ENCODE measurements around the gene GNAO1. TPM values are rescaled to one million over a fixed set of nuclear protein-coding genes. Genes with fewer than 3 reads are reported as not detected.

GNAO1 gene
- polyA plus RNA-seq, 3 donors from 2014 or later, result 0.45 to 0.88 TPM; not detected in 1

DNA sequence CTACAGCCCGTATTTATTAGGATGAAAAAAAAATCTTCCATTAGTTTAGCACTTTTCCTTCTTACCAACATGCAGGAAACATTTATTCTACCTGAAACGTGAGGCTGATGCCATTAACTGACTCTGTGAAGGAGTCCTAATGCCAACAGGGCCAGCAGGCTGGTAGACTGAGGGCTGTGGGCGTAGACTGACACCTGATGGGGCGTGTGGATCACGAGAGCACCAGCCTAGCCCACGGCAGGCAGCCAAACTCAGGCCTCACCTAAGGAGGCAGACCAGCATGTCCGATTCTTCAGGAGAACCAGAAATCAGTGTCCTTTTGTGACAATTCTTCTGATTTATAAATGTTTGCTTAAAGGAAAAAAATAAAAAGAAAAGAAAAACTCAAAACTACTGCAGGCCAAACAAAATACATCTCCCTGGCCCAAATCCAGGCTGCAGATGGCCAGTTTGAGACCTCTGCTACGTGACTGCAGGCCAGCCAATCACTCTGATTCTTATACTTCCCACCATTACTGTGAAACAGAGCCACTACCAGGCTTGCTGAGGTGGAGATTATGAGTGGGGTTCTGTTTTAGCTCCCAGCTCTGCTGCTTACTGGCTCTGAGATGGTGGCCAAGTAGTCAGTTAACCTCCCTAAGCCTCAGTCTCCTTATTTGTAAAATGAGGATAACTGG is 66.5 kb downstream of the GNAO1 start:
- no peaks in the 10 kb centered on the region for H3K9me3 Mint-ChIP-seq
- peak overlapping the region in 1 of 6 donors; percentile 19 for H3K27ac Mint-ChIP-seq
- H3K27me3 Mint-ChIP-seq (ENCODE audit: low read depth in 3 of 3), result peaks cover 0 to 2% (median 0%) of the 10 kb centered on the region in 3 donors
- no peak for DNase-seq
- peaks cover 24 to 25% of the 10 kb centered on the region in 2 donors for H3K4me1 Mint-ChIP-seq
- no peaks in the 10 kb centered on the region for H3K36me3 Mint-ChIP-seq
- no peak overlapping the region for H3K4me3 Mint-ChIP-seq

DNA sequence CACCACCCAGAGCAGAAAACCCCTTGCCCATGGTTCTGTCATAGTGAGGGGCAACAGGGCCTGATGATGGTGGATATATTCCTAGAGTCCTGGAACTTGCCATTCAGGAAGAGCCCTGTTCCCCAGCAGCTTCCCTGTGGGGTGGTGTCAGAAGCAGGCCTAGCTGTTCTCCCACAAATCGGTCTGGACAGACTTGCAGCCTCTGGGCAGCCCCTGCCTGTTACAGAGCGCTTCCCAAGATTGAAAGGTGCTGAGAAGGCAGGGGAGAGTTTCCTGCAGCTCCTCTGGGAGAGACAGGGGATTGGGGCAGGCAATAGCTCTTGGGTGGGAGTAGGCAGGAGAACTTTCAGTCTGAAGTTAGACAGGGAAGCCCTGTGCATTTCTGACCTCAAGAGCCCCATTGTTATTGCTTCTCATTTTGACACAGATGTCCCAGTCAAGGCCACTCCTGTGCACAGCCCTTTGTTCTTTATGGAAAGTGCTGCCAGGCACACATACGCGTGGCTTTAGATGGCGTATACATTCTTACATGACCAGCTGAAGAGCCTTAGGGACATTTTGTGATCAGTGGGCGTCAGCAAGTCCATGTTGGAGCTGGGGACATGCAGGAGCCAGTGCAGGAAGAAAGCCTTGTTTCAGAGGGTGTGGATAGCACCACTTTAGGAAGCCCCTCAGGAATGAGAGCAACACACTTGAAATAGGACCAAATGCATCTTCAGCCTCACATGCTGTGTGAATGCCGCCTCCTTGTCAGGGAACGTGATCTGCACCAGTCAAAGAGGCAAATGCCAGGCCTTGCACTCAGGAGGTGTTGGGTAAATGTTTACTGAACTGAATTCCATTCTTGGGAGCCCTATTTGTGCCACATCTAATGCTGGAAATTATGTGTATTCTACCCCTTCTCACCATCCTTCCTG is 67.5 kb downstream of the GNAO1 start:
- H3K9me3 Mint-ChIP-seq, result no peaks in the 10 kb centered on the region
- no peaks in the 10 kb centered on the region for H3K36me3 Mint-ChIP-seq
- H3K4me3 Mint-ChIP-seq, result no peak overlapping the region
- peaks cover 0 to 2% (median 0%) of the 10 kb centered on the region in 3 donors for H3K27me3 Mint-ChIP-seq (ENCODE audit: low read depth in 3 of 3)
- peak overlapping the region in 1 of 6 donors; percentile 83 for H3K27ac Mint-ChIP-seq
- no peak for DNase-seq
- H3K4me1 Mint-ChIP-seq, result peaks cover 34% of the 10 kb centered on the region in 2 donors

DNA sequence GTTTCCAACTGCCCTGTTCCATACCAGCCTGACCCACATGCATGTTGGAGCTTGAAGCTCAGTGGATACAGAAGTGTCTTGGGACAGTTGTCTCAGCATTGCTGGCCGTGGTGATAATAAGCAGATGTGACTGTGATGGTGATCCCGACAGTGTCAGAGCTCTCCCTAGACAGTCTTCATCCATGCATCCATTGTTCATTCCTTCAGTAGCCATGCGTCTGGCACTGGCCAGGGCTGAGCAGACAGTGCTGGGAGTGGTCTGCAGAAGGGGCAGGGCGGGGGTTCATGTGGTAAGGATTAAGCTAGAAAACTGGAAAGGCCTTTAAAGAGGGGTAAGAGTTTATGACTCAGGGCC is 68.1 kb downstream of the GNAO1 start:
- Mint-ChIP-seq H3K9me3 (no peaks in the 10 kb centered on the region), H3K27me3 (ENCODE audit: low read depth in 3 of 3) (peaks cover 0 to 2% (median 0%) of the 10 kb centered on the region in 3 donors), H3K4me1 (peaks cover 40 to 41% of the 10 kb centered on the region in 2 donors), H3K4me3 (no peak overlapping the region), H3K27ac (peak overlapping the region in 1 of 6 donors; percentile 83), H3K36me3 (no peaks in the 10 kb centered on the region)
- DNase-seq, result no peak

DNA sequence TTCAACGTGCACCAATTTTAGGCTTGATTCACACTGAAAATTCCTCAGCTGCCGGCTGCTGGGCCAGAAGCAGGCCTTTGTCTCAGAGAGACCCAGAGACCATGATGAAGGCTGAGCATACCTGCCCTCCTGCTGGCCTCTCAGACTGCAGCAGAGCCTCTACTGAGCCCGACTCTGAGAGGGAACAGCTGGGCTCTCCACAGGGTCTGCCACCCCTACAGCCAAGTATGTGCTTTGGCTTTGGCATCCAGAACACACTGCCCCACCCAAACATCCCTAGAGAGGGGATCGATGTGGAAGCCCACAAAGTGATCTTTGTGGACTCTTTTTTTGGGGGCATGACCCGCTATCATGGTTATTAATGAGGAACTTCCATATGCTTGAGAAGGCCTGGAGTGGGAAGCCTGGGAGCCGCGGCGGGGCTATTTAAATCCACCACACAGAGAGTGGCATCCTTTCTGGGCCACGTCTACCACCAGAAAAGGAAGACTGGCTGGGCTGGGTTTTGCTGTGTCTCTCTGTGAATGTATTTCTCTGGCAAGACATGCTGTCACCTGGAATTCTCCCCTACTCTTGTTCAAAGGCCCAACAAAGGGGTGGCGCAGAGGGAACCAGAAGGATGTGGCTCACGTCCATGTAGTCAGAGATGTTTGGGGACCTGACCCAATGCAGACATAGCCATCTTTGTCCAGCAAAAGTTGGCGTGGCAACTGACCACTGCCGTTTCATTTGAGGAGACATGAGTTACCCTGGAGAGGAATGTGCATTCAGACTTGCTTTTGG is 69.3 kb downstream of the GNAO1 start:
- H3K9me3 Mint-ChIP-seq, result no peaks in the 10 kb centered on the region
- H3K27ac Mint-ChIP-seq, result peak overlapping the region; percentile 13 to 97 (median 82)
- peak overlapping the region; percentile 16 to 83 (median 73) for H3K4me3 Mint-ChIP-seq
- no peaks in the 10 kb centered on the region for H3K36me3 Mint-ChIP-seq
- no peak for DNase-seq
- H3K27me3 Mint-ChIP-seq (ENCODE audit: low read depth in 3 of 3), result peaks cover 0 to 2% (median 0%) of the 10 kb centered on the region in 3 donors
- peaks cover 45 to 48% of the 10 kb centered on the region in 2 donors for H3K4me1 Mint-ChIP-seq

DNA sequence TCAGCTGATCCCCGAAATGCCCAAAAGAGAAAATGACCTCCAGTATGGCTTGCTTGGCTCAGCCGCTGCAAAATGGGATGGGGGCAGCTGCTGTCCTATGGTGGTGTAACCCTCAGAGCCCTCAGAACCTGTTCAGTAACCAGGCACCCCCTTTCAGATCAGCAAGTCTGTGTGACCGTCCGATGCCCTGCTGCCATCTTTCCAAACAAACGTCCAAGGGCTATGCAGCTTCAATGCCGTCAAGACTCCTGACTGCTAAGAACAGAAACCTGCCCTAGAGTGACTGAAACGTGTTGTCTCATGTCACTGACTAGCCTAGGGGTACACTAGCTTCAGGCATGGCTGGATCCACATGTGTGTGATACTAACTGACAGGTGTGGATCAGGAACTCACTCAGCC is 70.4 kb downstream of the GNAO1 start:
- H3K27ac Mint-ChIP-seq, result peak overlapping the region; percentile 73 to 97 (median 91)
- DNase-seq, result no peak
- H3K9me3 Mint-ChIP-seq, result no peaks in the 10 kb centered on the region
- H3K4me3 Mint-ChIP-seq, result peak overlapping the region; percentile 71 to 83 (median 74)
- no peaks in the 10 kb centered on the region for H3K36me3 Mint-ChIP-seq
- H3K27me3 Mint-ChIP-seq (ENCODE audit: low read depth in 3 of 3), result no peaks in the 10 kb centered on the region
- H3K4me1 Mint-ChIP-seq, result peaks cover 45 to 54% of the 10 kb centered on the region in 2 donors

DNA sequence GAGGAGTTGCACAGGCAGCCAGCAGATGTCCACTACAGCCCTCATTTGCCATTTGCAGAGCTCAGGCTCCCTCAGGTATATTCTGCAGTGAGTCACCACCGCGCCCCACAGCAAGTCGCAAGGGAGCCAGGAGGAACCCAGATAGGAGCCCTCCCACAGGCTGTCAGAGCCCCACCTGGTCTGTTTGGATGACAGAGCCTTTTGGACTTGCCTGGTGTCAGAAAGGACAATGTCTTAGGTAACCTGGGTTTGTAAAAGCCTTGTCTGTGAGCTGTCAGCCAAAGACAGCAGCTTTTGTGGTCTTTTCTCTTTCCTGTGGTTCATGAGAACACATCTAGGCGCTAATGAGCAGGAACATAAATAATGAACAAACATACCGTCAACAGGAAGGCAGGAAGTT is 70.9 kb downstream of the GNAO1 start:
- peak; percentile 51 to 74 (median 65) for DNase-seq

DNA sequence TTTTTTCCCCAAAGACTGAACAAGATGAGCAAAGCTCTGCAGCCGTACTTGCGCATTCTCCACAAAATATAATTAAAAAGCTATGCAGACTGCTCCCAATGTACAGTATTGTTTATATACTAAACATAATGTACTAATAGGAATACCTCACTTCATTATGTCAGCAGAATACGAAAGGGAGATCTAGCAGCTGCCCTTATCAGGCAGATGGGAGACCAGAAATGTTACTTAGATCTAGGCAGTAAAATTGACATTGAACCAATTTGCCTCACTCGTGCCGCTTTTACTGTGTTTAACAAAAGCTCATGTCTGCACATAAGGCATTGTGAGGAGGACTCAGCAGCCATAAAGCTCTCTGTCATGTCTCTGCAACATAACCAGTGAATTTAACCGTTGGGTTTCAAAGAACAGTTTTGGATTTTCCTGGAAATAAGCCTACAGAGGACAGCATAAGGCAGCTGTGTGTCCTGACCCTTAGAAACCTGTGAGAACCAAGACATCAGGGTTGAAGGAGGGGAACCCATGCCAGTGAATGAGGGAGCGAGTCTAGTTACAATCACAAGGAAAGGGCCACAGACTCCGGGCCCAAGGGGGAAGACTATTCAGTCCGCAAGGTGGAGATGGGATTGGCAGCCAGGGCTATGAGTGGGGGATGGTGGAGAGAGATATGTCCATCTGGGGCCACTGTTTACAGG is 71.4 kb downstream of the GNAO1 start:
- Mint-ChIP-seq H3K9me3 (no peaks in the 10 kb centered on the region), H3K4me3 (peak overlapping the region; percentile 71 to 83 (median 74)), H3K4me1 (peaks cover 45 to 54% of the 10 kb centered on the region in 2 donors), H3K27ac (peak overlapping the region; percentile 73 to 97 (median 91)), H3K36me3 (no peaks in the 10 kb centered on the region), H3K27me3 (ENCODE audit: low read depth in 3 of 3) (no peaks in the 10 kb centered on the region)
- no peak for DNase-seq

More for the DNA sequence above, 70.9 kb downstream of the GNAO1 start:
- Mint-ChIP-seq H3K27ac (peak overlapping the region; percentile 73 to 97 (median 91)), H3K4me1 (peaks cover 45 to 54% of the 10 kb centered on the region in 2 donors), H3K4me3 (peak overlapping the region; percentile 71 to 83 (median 74)), H3K9me3 (no peaks in the 10 kb centered on the region), H3K27me3 (ENCODE audit: low read depth in 3 of 3) (no peaks in the 10 kb centered on the region), H3K36me3 (no peaks in the 10 kb centered on the region)

DNA sequence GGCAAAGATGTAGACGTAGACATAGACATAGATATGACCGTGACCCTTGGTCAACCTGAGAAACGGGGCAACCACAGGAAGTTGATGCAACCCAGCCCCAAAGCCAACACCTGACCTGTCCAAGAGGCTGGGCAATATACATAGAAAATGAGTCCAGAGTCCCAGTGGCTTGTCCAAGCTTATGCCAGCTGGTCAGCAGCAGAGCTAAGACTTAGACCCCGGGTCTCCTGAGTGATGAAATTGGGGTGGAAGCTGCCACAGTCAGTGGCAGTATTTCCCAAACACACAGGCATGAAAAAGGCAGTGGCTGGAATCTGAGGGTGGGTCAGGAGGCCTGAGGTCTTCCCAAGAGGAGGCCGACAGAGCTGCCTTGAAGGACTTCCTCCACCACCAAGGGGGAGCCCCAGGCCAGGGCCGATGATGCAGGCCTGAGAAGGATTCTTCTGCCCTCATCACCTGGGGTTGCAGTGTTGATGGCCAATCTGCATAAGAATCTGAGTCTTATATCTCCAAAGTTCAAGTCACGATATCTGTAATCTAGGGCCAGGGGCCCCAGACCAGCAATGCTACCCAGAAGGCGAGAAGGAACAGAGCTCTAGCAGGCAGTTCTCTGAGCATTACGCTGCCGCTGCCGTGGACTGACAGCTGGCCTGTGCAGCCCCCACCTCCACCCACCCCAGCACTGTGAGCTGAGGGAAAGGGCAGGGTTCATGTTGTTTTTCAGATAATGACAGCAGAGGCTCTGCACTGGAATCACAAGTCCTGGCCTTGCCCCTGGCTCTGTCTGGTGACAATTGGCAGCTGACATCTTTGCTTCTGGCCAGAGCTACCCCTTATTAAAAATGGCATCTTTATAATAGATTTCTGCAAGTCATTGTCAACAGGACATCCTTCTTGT is 72.7 kb downstream of the GNAO1 start:
- peaks cover 45 to 54% of the 10 kb centered on the region in 2 donors for H3K4me1 Mint-ChIP-seq

DNA sequence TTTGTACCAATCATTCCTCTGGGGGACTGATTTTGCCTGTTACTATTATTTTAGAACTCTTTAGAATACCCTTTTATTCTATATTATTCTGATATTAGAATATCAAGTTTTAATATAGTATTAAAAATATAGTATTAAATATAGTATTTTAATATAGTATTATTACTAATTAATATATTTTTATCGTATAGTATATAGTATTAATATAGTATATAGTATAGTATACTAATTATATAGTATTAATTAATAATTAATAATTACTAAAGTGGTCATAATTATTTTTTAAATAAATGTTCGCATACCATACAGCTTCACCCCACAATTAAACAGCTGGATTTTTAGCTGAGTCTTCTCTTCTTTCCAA is 73.3 kb downstream of the GNAO1 start:
- Mint-ChIP-seq H3K4me3 (peak overlapping the region in 1 of 5 donors; percentile 31), H3K36me3 (no peaks in the 10 kb centered on the region), H3K27ac (peak overlapping the region in 5 of 6 donors; percentile 35 to 97 (median 68)), H3K9me3 (no peaks in the 10 kb centered on the region), H3K27me3 (ENCODE audit: low read depth in 3 of 3) (peaks cover 0 to 2% (median 0%) of the 10 kb centered on the region in 3 donors), H3K4me1 (peaks cover 45 to 54% of the 10 kb centered on the region in 2 donors)
- DNase-seq, result no peak

More for the DNA sequence above, 72.7 kb downstream of the GNAO1 start:
- DNase-seq, result no peak
- H3K9me3 Mint-ChIP-seq, result no peaks in the 10 kb centered on the region
- no peaks in the 10 kb centered on the region for H3K36me3 Mint-ChIP-seq
- H3K27ac Mint-ChIP-seq, result peak overlapping the region; percentile 73 to 97 (median 91)
- no peaks in the 10 kb centered on the region for H3K27me3 Mint-ChIP-seq (ENCODE audit: low read depth in 3 of 3)
- peak overlapping the region; percentile 37 to 83 (median 73) for H3K4me3 Mint-ChIP-seq

DNA sequence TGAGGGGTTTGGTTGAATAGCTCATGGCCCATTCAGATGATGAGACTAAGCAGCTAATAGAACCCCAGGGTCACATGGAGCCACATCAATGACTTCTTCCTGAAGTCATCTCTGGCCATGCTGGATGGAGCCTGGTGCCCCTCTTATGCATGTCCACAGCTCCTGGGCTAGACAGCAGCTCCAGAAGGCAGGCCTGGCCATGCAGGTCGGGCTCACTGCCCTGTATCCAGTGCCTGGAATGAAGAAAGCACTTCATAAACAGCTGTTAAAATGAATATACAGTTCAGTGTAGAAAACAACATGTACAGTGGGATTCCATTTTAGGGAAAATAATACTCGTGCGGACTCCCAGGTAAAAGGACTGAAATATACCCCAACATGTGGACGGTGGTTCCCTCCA is 73.9 kb downstream of the GNAO1 start:
- Mint-ChIP-seq H3K4me1 (peaks cover 45 to 54% of the 10 kb centered on the region in 2 donors), H3K27me3 (ENCODE audit: low read depth in 3 of 3) (peaks cover 0 to 4% (median 0%) of the 10 kb centered on the region in 3 donors), H3K9me3 (no peaks in the 10 kb centered on the region), H3K36me3 (no peaks in the 10 kb centered on the region), H3K27ac (peak overlapping the region in 4 of 6 donors; percentile 48 to 82 (median 72)), H3K4me3 (peak overlapping the region in 1 of 5 donors; percentile 31)
- no peak for DNase-seq

DNA sequence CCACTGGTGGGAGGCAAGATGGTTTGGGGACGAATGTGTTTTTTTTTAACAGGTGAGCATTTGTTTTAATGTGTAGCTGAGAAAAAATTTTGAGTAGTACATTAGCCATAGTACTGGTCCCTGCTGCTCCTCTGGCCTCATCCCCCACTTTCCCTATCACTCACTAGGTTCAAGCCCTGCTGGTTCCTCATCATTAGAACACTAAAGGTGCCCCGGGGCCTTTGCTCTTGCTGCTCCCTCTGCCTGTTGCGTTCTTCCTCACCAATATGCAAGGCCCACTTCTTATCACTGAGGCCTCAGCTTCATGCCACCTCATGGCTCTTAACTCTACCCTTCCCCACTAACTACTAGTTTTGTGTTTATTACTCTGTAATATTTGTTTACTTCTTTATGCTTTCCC is 74.5 kb downstream of the GNAO1 start:
- Mint-ChIP-seq H3K36me3 (no peaks in the 10 kb centered on the region), H3K27me3 (ENCODE audit: low read depth in 3 of 3) (peaks cover 0 to 4% (median 0%) of the 10 kb centered on the region in 3 donors), H3K9me3 (no peaks in the 10 kb centered on the region), H3K4me3 (no peak overlapping the region), H3K4me1 (peaks cover 41 to 51% of the 10 kb centered on the region in 2 donors), H3K27ac (peak overlapping the region in 4 of 6 donors; percentile 10 to 93 (median 70))
- no peak for DNase-seq
